Adrenal gland (tissue), 12 donors: ENCODE results near the gene PRKCE. TPM values are rescaled to one million over a fixed set of nuclear protein-coding genes. Genes with fewer than 3 reads are reported as not detected.

ENCODE experiments used
- DNase-seq, 7 donors: peaks; one replicate each; pipeline ENCODE4 v3.0.0-alpha.2; 2019 to 2020
- H3K27ac ChIP-seq, 5 donors: fragments of 200-600 bp; sonication (generic) in 4 of 5; 1 replicate in 3 of 5; 2 replicates in 2 of 5; pipeline versions ENCODE4 v1.5.1 to v1.8.0; 2016 to 2020; ENCODE audit warnings: mild to moderate bottlenecking in 1 of 5
- H3K27me3 ChIP-seq: fragments of 200-600 bp; 2 replicates; pipeline ENCODE4 v1.8.0; 2021
- H3K36me3 ChIP-seq, 2 donors: fragments of 200-600 bp; replicated peaks in 1 of 2; 1 replicate in 1 of 2; 2 replicates in 1 of 2; pipeline versions ENCODE4 v1.5.1 to v1.8.0; 2018 to 2022
- H3K4me1 ChIP-seq, 2 donors: fragments of 200-600 bp; replicated peaks in 1 of 2; 1 replicate in 1 of 2; 2 replicates in 1 of 2; pipeline versions ENCODE4 v1.5.1 to v1.8.0; 2018 to 2021
- H3K4me3 ChIP-seq, 4 donors: fragments of 200-600 bp; sonication (generic) in 3 of 4; one replicate each; pipeline ENCODE4 v1.5.1; 2016 to 2018
- H3K9me3 ChIP-seq, 3 donors: fragments of 200-600 bp; sonication (generic) in 1 of 3; replicated peaks in 1 of 3; 1 replicate in 2 of 3; 2 replicates in 1 of 3; pipeline versions ENCODE4 v1.5.1 to v1.8.0; 2016 to 2021
- POLR2A ChIP-seq, 2 donors: fragments of 450-650 bp; IDR thresholded peaks; one replicate each; pipeline ENCODE4 v1.6.1; 2017; ENCODE audit warnings: antibody characterized with exemption in 2 of 2, mild to moderate bottlenecking in 2 of 2, moderate library complexity in 1 of 2
- WGBS, 4 donors: extraction: QIAGEN DNeasy Blood & Tissue Kit in 2 of 4; methylation state at CpG; one replicate each; pipeline versions ENCODE4 v1.1.5 to v1.1.7; 2013 to 2017; 5-methylcytosine and 5-hydroxymethylcytosine counted together
- intact Hi-C, 2 donors: fragments of 100-400 bp; cut with DNase I; formaldehyde crosslinking; loops; one replicate each; pipeline versions ENCODE4 v1.14.1 to v1.15.0; 2022 to 2023
- polyA plus RNA-seq, 3 donors: library from polyadenylated mRNA; stranded (reverse); fragments of 200-250 nt in 2 of 3; fragments of 350-450 nt in 1 of 3; fragmentation: Illumina TruSeq in 1 of 3; extraction: RNeasy Lipid Tissue Mini Kit (QIAGEN cat#74804) in 1 of 3; gene quantifications; one replicate each; pipeline ENCODE4 v1.2.3, GENCODE V29; 2013 to 2014
- total RNA-seq, 9 donors: library from RNA; depleted of rRNA in 4 of 9; stranded (reverse); fragments of >200 nt in 4 of 9; fragments of 120-200 nt in 1 of 9; fragmentation: NEBNext Ultra II Directional in 1 of 9; extraction: Animal tissue kit (Norgen Biotek cat#: 25700) in 1 of 9; gene quantifications; one replicate each; pipeline versions ENCODE4 v1.1.0 to v1.2.4, GENCODE V29; 2013 to 2023
- TF ChIP-seq, protein P1 (sequence below), 6 experiments: fragments of 450-650 bp in 4 of 6; fragments of 200-600 bp in 2 of 6; sonication (generic) in 1 of 6; IDR thresholded peaks; 1 replicate in 5 of 6; 2 replicates in 1 of 6; pipeline versions ENCODE4 v1.5.1 to v1.8.0; 2016 to 2021; ENCODE audit warnings: antibody characterized with exemption in 6 of 6, mild to moderate bottlenecking in 2 of 6, moderate library complexity in 1 of 6
- donor health status: healthy with polysubstance abuse.
- donor health status: Bipolar disorder and iron deficiency.
- donor health status: DM: yes; HTN: yes; CAD: no.
- donor health status: DM: no; HTN: no; CAD: no.
- donor health status: DM: no; HTN: no; CAD: no.
- donor health status: DM: yes; HTN: yes; CAD: no.

Gene PRKCE
- total and polyA plus RNA-seq, 12 donors = 1.9 to 19.2 (median 8.0) TPM

DNA sequence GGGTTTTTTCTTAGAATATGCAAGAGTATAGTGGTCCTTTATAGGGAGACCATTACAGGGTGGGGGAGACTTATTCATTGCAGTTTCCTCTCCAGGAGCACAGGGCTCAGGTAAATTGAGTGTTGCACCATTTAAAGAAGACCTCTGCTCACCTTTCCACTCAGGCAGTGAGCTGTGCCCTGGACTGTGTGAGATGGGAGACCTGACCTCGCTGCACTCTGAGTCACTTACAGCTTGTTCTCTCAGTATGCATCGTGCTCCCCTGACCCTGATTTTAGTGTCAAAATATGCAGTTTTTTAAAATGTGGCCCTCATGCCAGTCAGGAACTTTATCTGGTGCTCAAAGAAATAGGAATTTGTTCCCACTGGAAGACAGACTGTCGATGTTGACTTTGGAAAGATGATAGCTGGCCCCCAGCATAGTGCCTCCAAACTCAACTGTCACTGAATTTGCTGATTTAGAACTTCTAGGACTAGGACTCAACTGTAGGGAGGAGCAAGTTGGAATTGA lies 499.0 kb downstream of the PRKCE start:
- no peaks in the 10 kb centered on the region for H3K36me3 ChIP-seq
- H3K4me3 ChIP-seq = no peak overlapping the region
- WGBS, 4 donors = 51 to 58% (median 54%) methylated on average over 1 to 3 of the region's 3 CpGs
- DNase-seq = no peak
- TF ChIP-seq POLR2A (IDR thresholded peaks at IDR 0.05) = no peak
- TF ChIP-seq, protein P1, sequence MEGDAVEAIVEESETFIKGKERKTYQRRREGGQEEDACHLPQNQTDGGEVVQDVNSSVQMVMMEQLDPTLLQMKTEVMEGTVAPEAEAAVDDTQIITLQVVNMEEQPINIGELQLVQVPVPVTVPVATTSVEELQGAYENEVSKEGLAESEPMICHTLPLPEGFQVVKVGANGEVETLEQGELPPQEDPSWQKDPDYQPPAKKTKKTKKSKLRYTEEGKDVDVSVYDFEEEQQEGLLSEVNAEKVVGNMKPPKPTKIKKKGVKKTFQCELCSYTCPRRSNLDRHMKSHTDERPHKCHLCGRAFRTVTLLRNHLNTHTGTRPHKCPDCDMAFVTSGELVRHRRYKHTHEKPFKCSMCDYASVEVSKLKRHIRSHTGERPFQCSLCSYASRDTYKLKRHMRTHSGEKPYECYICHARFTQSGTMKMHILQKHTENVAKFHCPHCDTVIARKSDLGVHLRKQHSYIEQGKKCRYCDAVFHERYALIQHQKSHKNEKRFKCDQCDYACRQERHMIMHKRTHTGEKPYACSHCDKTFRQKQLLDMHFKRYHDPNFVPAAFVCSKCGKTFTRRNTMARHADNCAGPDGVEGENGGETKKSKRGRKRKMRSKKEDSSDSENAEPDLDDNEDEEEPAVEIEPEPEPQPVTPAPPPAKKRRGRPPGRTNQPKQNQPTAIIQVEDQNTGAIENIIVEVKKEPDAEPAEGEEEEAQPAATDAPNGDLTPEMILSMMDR (IDR thresholded peaks at IDR 0.05) = no peak
- peak overlapping the region in 1 of 5 donors; percentile 25 for H3K27ac ChIP-seq
- H3K9me3 ChIP-seq = no peaks in the 10 kb centered on the region
- H3K27me3 ChIP-seq = no peaks in the 10 kb centered on the region
- intact Hi-C loops = no loop called here
- H3K4me1 ChIP-seq = peaks cover 2 to 7% of the 10 kb centered on the region in 2 donors

DNA sequence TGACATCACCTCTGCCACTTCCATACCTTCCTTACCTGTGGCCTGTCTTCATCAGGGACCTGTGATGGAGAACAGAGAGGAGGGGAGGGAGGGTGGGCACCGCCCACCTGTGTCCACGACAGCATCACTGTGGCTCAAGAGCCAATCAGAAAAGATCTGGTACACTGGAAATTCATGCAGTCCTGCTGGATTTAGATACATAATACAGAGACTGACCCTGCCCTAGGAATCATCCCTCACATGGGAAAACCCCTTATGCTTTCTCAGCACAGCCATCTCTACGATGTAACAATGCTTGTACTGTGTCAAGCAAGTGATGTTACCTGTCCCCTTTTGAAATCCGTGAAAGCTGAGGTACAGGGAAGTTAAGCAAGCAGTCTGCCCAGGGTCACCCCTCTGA lies 500.1 kb downstream of the PRKCE start:
- peak overlapping the region in 1 of 5 donors; percentile 25 for H3K27ac ChIP-seq
- no peak for DNase-seq
- intact Hi-C loops = no loop called here
- no peaks in the 10 kb centered on the region for H3K9me3 ChIP-seq
- no peak overlapping the region for H3K4me3 ChIP-seq
- no peaks in the 10 kb centered on the region for H3K27me3 ChIP-seq
- 68 to 94% (median 87%) methylated on average over 4 of the region's 4 CpGs for WGBS, 4 donors
- H3K4me1 ChIP-seq = peaks cover 2 to 7% of the 10 kb centered on the region in 2 donors
- H3K36me3 ChIP-seq = no peaks in the 10 kb centered on the region
- TF ChIP-seq POLR2A (IDR thresholded peaks at IDR 0.05) = no peak
- TF ChIP-seq, protein P1 (IDR thresholded peaks at IDR 0.05) = no peak

DNA sequence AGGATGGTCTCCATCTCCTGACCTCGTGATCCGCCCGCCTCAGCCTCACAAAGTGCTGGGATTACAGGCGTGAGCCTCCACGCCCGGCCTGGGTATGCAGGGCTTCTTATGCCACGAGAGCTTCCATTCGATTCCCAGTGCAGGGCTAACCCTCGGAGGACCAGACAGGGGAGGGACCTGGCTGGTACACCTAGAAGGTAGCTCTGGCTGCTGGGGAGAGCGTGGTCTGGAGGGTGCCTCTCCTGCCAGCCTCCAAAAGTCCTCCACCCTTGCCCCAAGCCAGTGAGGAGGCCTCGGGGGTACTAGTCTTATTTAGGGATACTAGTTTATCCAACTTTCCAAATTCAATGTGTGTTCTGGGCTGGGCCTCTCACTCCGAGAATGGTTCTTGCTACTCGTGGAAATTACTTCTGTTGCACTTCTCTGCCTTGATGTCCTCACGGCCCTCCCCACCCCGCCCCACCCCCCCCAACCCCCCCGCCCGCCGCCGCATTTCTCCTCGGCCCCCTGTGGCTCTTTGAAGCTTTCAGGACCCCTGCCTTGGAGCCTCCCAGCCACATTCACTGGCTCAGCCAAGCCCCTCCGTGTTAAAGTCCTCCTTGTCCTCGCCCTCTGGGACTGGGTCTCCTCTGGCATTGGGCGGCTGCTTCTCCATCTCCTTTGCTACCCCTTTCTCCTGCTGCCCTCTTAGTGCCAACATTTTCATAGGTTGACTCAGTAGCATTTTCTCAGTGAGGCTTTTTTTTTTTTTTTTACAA lies 502.7 kb downstream of the PRKCE start:
- H3K36me3 ChIP-seq = no peaks in the 10 kb centered on the region
- no peak for DNase-seq
- H3K27me3 ChIP-seq = no peaks in the 10 kb centered on the region
- intact Hi-C loops = no loop called here
- 78 to 86% (median 83%) methylated on average over 17 to 23 of the region's 23 CpGs for WGBS, 4 donors
- H3K27ac ChIP-seq = no peak overlapping the region
- H3K4me1 ChIP-seq = peaks cover 2 to 7% of the 10 kb centered on the region in 2 donors
- TF ChIP-seq, protein P1 (IDR thresholded peaks at IDR 0.05) = no peak
- TF ChIP-seq POLR2A (IDR thresholded peaks at IDR 0.05) = no peak
- H3K4me3 ChIP-seq = no peak overlapping the region
- H3K9me3 ChIP-seq = no peaks in the 10 kb centered on the region

DNA sequence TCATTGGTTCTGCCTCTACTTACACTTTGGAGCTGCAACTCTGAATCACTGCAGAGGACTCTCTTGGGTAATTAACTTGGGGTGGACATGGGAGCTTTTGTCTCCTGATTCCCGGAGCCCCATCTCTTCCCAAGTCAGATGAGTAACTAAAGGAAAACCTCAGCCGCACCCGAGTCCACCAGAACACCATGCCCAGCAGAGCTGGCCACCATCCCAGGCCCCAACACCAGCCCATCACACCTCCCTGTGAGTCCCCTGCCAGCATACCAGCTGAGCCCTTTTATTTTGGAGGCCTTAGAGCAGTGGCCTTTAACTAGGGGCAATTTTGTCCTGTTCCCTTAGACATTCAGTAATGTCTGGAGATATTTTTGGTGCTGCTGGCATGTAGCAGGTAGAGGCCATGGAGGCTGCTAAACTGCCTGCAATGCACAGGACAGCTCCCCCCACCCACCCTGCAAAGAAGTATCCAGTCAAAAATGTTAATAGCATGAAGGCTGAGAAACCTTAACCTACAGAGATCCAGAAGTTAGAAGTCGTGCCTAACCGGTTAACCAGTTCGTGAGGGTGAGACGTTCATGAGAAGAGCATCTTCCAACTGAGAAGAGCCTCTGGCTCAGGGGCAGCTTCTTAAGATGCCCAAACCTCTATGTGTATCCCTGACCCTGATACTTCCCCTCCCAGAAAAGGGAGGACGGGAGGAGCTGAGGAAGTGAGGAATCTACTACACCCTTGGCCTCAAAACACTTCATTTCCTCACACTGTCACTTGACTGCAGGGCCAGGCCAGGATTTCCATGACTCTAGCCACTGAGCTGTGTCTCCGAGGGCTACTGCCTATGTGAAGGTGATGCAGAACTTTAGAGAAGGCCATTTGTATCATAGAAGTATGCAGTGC lies 505.8 kb downstream of the PRKCE start:
- Histone ChIP-seq H3K27ac (no peak overlapping the region), H3K4me1 (no peaks in the 10 kb centered on the region), H3K27me3 (no peaks in the 10 kb centered on the region), H3K4me3 (no peak overlapping the region), H3K9me3 (no peaks in the 10 kb centered on the region), H3K36me3 (no peaks in the 10 kb centered on the region)
- WGBS, 4 donors = 70 to 85% (median 76%) methylated on average over 7 to 9 of the region's 9 CpGs
- intact Hi-C loops = no loop called here
- no peak for DNase-seq
- TF ChIP-seq, protein P1 (IDR thresholded peaks at IDR 0.05) = no peak
- no peak for TF ChIP-seq POLR2A (IDR thresholded peaks at IDR 0.05)
